Astrocyte of the spinal cord (primary cell): ENCODE data around the gene HUS1.
A peak's percentile ranks its signal among the peaks of the same experiment; 100 is the strongest.

ENCODE experiments used
- DNase-seq: peaks from one replicate; pipeline ENCODE4 v3.0.0; 2011; ENCODE audit warnings: low read depth, low spot score
- H3K4me3 ChIP-seq: 2 replicates; pipeline ENCODE4 v1.5.1; 2011; ENCODE audit warnings: low read depth, mild to moderate bottlenecking, low read length, moderate library complexity
- in situ Hi-C: cut with HindIII; loops from 2 replicates; pipeline ENCODE4 v1.10.0; 2017; ENCODE audit warnings: low sequenced_read_pairs
- TF ChIP-seq, protein P1 (sequence below): IDR thresholded peaks from 2 replicates; pipeline ENCODE4 v1.5.1; 2012; ENCODE audit warnings: low read depth, mild to moderate bottlenecking, low read length, inconsistent platforms

Gene HUS1

GRCh38 chr7:47979145-47979831 is at the start of gene HUS1:
Gene HUS1 (minus strand): TSS chr7:47979615. CDS start chr7:47979519, 96 bp downstream.
- in situ Hi-C loops = no loop called here
- TF ChIP-seq, protein P1, sequence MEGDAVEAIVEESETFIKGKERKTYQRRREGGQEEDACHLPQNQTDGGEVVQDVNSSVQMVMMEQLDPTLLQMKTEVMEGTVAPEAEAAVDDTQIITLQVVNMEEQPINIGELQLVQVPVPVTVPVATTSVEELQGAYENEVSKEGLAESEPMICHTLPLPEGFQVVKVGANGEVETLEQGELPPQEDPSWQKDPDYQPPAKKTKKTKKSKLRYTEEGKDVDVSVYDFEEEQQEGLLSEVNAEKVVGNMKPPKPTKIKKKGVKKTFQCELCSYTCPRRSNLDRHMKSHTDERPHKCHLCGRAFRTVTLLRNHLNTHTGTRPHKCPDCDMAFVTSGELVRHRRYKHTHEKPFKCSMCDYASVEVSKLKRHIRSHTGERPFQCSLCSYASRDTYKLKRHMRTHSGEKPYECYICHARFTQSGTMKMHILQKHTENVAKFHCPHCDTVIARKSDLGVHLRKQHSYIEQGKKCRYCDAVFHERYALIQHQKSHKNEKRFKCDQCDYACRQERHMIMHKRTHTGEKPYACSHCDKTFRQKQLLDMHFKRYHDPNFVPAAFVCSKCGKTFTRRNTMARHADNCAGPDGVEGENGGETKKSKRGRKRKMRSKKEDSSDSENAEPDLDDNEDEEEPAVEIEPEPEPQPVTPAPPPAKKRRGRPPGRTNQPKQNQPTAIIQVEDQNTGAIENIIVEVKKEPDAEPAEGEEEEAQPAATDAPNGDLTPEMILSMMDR = no peak
- peak; percentile 90 for DNase-seq
- H3K4me3 ChIP-seq = peak within 1 kb of the TSS; percentile 64

DNA sequence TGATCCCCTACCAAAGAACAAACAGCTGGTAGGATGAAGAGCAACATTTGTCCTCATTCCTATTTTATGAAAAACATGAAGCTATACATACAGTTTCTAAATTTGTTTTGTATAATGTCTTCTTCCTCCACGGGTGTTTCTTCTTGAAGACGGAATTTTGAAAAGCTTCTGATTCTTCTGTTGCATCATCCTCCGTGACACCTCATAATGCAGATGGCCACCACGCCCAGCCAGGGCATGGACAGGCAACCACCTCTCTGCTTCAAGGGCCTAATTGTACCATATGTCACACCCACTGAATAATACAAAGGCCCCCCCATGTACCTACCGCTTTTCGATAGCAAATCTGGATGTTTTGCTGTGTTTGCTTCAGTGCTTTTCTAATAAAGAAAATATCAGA is 49.5 kb upstream of the HUS1 start, which contains the start of gene SUN3:
Gene SUN3, minus strand, starts transcription at position 170 of the 400 bp plus-strand sequence. Its CDS starts 169 bp downstream, at position 1.
- in situ Hi-C loops = no loop called here
- DNase-seq = no peak
- TF ChIP-seq, protein P1 = no peak
- H3K4me3 ChIP-seq = no peak within 1 kb of the TSS

DNA sequence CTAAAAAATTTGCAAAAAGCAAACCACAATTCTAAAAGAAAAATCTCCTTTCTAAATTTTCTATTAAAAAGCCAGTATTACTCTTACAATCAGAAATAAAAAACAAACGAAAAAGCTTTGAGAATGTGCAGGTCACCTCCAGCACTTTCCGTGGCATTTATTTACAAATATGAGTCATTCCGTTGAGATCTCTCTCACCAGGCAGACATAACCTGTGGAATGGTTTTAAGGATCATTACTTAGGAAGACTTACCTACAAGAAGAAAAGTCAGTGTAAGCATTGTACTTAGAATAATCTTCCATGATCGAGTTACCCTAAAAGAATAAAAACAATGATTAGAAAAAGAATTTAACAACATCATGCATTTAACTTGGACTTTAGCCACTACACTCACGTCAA is 46.2 kb upstream of the HUS1 start:
- no peak for DNase-seq
- in situ Hi-C loops = no loop called here
- TF ChIP-seq, protein P1 = no peak
- no peak overlapping the region for H3K4me3 ChIP-seq

GRCh38 chr7:48017674-48018073 is 38.3 kb upstream of the HUS1 start:
- H3K4me3 ChIP-seq = no peak overlapping the region
- no peak for DNase-seq
- in situ Hi-C loops = no loop called here
- TF ChIP-seq, protein P1 = no peak

DNA sequence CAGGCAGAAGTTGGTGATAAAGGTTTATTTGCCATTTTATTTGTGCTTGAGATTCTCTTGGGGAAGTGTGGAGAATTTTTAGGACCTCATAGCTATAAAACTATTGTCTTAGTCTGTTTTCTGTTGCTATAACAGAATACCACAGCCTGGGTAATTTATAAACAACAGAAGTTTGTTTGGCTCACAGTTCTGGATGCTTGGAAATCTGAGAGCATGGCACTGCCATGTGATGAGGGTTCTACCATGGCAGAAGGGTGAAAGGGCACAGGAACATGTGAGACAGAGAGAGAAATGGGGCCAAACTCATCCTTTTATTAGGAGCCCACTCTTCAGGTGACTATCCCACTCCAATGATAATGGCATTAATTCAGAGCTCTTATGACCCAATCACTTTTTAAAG is 37.2 kb upstream of the HUS1 start:
- no peak for DNase-seq
- H3K4me3 ChIP-seq = no peak overlapping the region
- TF ChIP-seq, protein P1 = no peak
- in situ Hi-C loops = no loop called here

DNA sequence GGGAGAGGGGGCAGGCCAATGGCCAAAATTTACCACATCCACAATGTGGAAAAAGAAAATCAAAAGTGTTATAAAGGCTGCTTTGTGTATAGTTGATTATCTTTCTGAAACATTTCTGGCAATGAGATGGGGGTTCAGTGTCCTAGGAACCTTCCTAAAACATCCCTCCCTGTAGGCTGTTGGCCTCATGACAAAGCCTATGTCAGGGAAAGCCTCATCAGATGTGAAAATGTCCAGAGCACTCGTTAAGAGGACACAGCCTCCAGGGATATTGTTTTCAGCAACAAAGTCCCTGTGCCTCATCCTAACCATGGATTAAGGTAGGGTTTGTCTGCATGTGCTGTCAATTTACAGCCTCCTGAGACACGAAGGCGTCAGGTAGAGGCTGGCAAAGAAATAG is 32.5 kb upstream of the HUS1 start:
- TF ChIP-seq, protein P1 = no peak
- H3K4me3 ChIP-seq = no peak overlapping the region
- in situ Hi-C loops = no loop called here
- DNase-seq = no peak
